ENCODE results near the gene CENPF. TPM values are rescaled to one million over a fixed set of nuclear protein-coding genes. Genes with fewer than 3 reads are reported as not detected.

CENPF gene
- total and polyA plus RNA-seq, 2 experiments from 2014 or later = 25.9 to 29.1 TPM

DNA sequence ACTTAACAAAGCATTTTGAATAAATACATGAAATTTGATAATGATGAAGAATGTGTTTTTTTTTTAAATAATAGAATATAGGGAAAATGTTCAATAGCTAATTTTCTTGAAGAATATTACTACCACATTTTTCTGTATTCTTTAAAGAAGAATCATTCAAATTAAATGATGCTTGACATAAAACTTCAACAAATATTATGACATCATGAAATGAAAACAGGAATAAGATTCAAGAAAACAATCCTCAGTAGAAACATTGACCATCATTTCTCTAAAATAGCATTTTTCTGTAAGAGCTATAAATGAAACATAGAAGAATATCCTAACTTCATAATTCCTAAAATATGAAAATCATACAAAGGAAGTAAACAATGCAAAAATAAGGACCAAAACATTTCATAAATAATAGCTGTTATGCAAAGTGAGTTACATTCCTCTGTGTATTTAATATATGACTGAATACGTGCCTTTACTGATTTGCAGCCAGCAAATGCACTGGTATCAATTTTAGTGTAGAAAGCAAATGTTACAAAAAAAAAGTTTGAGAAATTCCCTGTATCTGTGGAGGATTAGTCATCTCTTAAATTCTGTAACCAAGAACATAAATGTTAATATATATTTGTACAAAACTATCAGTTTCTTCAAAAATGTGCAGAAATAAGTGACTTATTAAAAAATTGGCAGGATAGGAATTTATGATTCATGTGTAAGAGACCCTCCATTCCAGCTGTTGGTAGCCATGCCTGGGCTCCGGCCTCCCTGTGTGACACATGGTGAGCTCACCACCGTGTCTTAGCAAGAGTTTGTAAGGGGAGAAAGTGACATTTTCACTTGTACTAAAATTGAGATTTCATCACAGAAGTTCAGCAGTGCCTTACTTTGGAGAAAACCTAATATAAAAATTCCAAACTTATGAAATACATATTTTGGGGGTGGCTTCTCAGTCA, 36.6 kb upstream of the CENPF start:
- Histone ChIP-seq H3K79me2 (ENCODE audit: insufficient read depth) (no peaks in the 10 kb centered on the region), H3K4me2 (ENCODE audit: unreplicated experiment) (peak overlapping the region; percentile 69), H3K9me2 (ENCODE audit: insufficient read depth) (no peaks in the 10 kb centered on the region), H3K36me3 (ENCODE audit: low read depth) (no peaks in the 10 kb centered on the region), H3F3A (ENCODE audit: insufficient read depth) (peaks cover 60% of the 10 kb centered on the region), H3K9ac (peak overlapping the region; percentile 40), H3K27me3 (replicated peaks; ENCODE audit: insufficient read depth) (no peaks in the 10 kb centered on the region), H3K4me3 (0 out of 2 replicates have a peak overlapping the region, but pooled peaks have one; percentile 17), H2AFZ (0 out of 2 replicates have a peak overlapping the region, but pooled peaks have one; percentile 19), H3K4me1 (ENCODE audit: insufficient read depth) (peaks cover 64% of the 10 kb centered on the region), H3K27ac (peak overlapping the region; percentile 67), H4K20me1 (ENCODE audit: insufficient read depth) (no peaks in the 10 kb centered on the region), H3K9me3 (ENCODE audit: low read depth) (no peaks in the 10 kb centered on the region)
- in situ Hi-C loops (cut with MboI) = no loop called here
- WGBS, 2 experiments (ENCODE audit: low coverage in 1 of 2, low lambda C conversion rate in 2 of 2, missing lambda C conversion rate in 2 of 2) = 12 to 15% methylated on average over 3 of the region's 3 CpGs
- DNase-seq = peak; percentile 97
- TF ChIP-seq EZH2 (IDR thresholded peaks at IDR 0.05; ENCODE audit: insufficient read depth, poor library complexity, severe bottlenecking) (no peak), EZH2phosphoT487 (IDR thresholded peaks at IDR 0.05; ENCODE audit: insufficient read depth, low read depth) (no peak)

GRCh38 chr1:214567481-214567980, 35.5 kb upstream of the CENPF start:
- Histone ChIP-seq H3F3A (ENCODE audit: insufficient read depth) (peaks cover 64% of the 10 kb centered on the region), H3K79me2 (ENCODE audit: insufficient read depth) (no peaks in the 10 kb centered on the region), H3K4me3 (no peak overlapping the region), H3K9me3 (ENCODE audit: low read depth) (no peaks in the 10 kb centered on the region), H3K27ac (peak overlapping the region; percentile 68), H2AFZ (no peak overlapping the region), H3K27me3 (replicated peaks; ENCODE audit: insufficient read depth) (no peaks in the 10 kb centered on the region), H3K4me2 (ENCODE audit: unreplicated experiment) (peak overlapping the region; percentile 69), H4K20me1 (ENCODE audit: insufficient read depth) (no peaks in the 10 kb centered on the region), H3K36me3 (ENCODE audit: low read depth) (no peaks in the 10 kb centered on the region), H3K9ac (peak overlapping the region; percentile 40), H3K4me1 (ENCODE audit: insufficient read depth) (peaks cover 64% of the 10 kb centered on the region), H3K9me2 (ENCODE audit: insufficient read depth) (no peaks in the 10 kb centered on the region)
- 97 to 98% methylated on average over 2 of the region's 2 CpGs for WGBS, 2 experiments (ENCODE audit: low coverage in 1 of 2, low lambda C conversion rate in 2 of 2, missing lambda C conversion rate in 2 of 2)
- DNase-seq = no peak
- no peak for TF ChIP-seq EZH2phosphoT487 (IDR thresholded peaks at IDR 0.05; ENCODE audit: insufficient read depth, low read depth)
- TF ChIP-seq EZH2 (IDR thresholded peaks at IDR 0.05; ENCODE audit: insufficient read depth, poor library complexity, severe bottlenecking) = no peak
- in situ Hi-C loops (cut with MboI) = no loop called here

GRCh38 chr1:214568328-214568727, 34.7 kb upstream of the CENPF start:
- no peaks in the 10 kb centered on the region for H3K27me3 ChIP-seq (replicated peaks; ENCODE audit: insufficient read depth)

GRCh38 chr1:214569357-214570004, 33.5 kb upstream of the CENPF start:
- H3K36me3 ChIP-seq (ENCODE audit: low read depth) = no peaks in the 10 kb centered on the region
- 44 to 53% methylated on average over 2 of the region's 2 CpGs for WGBS, 2 experiments (ENCODE audit: low coverage in 1 of 2, low lambda C conversion rate in 2 of 2, missing lambda C conversion rate in 2 of 2)
- no peak overlapping the region for H3K4me3 ChIP-seq
- H4K20me1 ChIP-seq (ENCODE audit: insufficient read depth) = no peaks in the 10 kb centered on the region
- H2AFZ ChIP-seq = 0 out of 2 replicates have a peak overlapping the region, but pooled peaks have one; percentile 39
- H3K9me2 ChIP-seq (ENCODE audit: insufficient read depth) = no peaks in the 10 kb centered on the region
- peaks cover 67% of the 10 kb centered on the region for H3K4me1 ChIP-seq (ENCODE audit: insufficient read depth)
- H3F3A ChIP-seq (ENCODE audit: insufficient read depth) = peaks cover 68% of the 10 kb centered on the region
- no peaks in the 10 kb centered on the region for H3K79me2 ChIP-seq (ENCODE audit: insufficient read depth)
- no peak overlapping the region for H3K9ac ChIP-seq
- in situ Hi-C loops (cut with MboI) = no loop called here
- DNase-seq = peak; percentile 87
- peak overlapping the region; percentile 27 for H3K4me2 ChIP-seq (ENCODE audit: unreplicated experiment)
- H3K9me3 ChIP-seq (ENCODE audit: low read depth) = no peaks in the 10 kb centered on the region
- TF ChIP-seq EZH2 (IDR thresholded peaks at IDR 0.05; ENCODE audit: insufficient read depth, poor library complexity, severe bottlenecking) = no peak
- H3K27me3 ChIP-seq (replicated peaks; ENCODE audit: insufficient read depth) = no peaks in the 10 kb centered on the region
- H3K27ac ChIP-seq = peak overlapping the region; percentile 68

More at GRCh38 chr1:214568328-214568727, 34.7 kb upstream of the CENPF start:
- no peak overlapping the region for H2AFZ ChIP-seq
- DNase-seq = peak; percentile 54
- no peak overlapping the region for H3K4me2 ChIP-seq (ENCODE audit: unreplicated experiment)
- no peaks in the 10 kb centered on the region for H3K9me3 ChIP-seq (ENCODE audit: low read depth)
- peaks cover 64% of the 10 kb centered on the region for H3K4me1 ChIP-seq (ENCODE audit: insufficient read depth)
- 59 to 64% methylated on average over 4 of the region's 4 CpGs for WGBS, 2 experiments (ENCODE audit: low coverage in 1 of 2, low lambda C conversion rate in 2 of 2, missing lambda C conversion rate in 2 of 2)
- H4K20me1 ChIP-seq (ENCODE audit: insufficient read depth) = no peaks in the 10 kb centered on the region
- no peaks in the 10 kb centered on the region for H3K79me2 ChIP-seq (ENCODE audit: insufficient read depth)
- H3K9me2 ChIP-seq (ENCODE audit: insufficient read depth) = no peaks in the 10 kb centered on the region
- H3K36me3 ChIP-seq (ENCODE audit: low read depth) = no peaks in the 10 kb centered on the region
- no peak overlapping the region for H3K9ac ChIP-seq
- peaks cover 64% of the 10 kb centered on the region for H3F3A ChIP-seq (ENCODE audit: insufficient read depth)
- in situ Hi-C loops (cut with MboI) = no loop called here
- TF ChIP-seq EZH2 (IDR thresholded peaks at IDR 0.05; ENCODE audit: insufficient read depth, poor library complexity, severe bottlenecking) (no peak), EZH2phosphoT487 (IDR thresholded peaks at IDR 0.05; ENCODE audit: insufficient read depth, low read depth) (no peak)
- H3K4me3 ChIP-seq = no peak overlapping the region
- H3K27ac ChIP-seq = peak overlapping the region; percentile 68

Data from GM23248 (cell line).